ENCODE measurements around the gene WAPL.
"Not testable (repeated sequence)": the region's sequence is repeated elsewhere in the genome, so short reads cannot be mapped to it uniquely, and the experiment has no call there.

The WAPL gene, protein sequence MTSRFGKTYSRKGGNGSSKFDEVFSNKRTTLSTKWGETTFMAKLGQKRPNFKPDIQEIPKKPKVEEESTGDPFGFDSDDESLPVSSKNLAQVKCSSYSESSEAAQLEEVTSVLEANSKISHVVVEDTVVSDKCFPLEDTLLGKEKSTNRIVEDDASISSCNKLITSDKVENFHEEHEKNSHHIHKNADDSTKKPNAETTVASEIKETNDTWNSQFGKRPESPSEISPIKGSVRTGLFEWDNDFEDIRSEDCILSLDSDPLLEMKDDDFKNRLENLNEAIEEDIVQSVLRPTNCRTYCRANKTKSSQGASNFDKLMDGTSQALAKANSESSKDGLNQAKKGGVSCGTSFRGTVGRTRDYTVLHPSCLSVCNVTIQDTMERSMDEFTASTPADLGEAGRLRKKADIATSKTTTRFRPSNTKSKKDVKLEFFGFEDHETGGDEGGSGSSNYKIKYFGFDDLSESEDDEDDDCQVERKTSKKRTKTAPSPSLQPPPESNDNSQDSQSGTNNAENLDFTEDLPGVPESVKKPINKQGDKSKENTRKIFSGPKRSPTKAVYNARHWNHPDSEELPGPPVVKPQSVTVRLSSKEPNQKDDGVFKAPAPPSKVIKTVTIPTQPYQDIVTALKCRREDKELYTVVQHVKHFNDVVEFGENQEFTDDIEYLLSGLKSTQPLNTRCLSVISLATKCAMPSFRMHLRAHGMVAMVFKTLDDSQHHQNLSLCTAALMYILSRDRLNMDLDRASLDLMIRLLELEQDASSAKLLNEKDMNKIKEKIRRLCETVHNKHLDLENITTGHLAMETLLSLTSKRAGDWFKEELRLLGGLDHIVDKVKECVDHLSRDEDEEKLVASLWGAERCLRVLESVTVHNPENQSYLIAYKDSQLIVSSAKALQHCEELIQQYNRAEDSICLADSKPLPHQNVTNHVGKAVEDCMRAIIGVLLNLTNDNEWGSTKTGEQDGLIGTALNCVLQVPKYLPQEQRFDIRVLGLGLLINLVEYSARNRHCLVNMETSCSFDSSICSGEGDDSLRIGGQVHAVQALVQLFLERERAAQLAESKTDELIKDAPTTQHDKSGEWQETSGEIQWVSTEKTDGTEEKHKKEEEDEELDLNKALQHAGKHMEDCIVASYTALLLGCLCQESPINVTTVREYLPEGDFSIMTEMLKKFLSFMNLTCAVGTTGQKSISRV (N-terminal part only)

DNA sequence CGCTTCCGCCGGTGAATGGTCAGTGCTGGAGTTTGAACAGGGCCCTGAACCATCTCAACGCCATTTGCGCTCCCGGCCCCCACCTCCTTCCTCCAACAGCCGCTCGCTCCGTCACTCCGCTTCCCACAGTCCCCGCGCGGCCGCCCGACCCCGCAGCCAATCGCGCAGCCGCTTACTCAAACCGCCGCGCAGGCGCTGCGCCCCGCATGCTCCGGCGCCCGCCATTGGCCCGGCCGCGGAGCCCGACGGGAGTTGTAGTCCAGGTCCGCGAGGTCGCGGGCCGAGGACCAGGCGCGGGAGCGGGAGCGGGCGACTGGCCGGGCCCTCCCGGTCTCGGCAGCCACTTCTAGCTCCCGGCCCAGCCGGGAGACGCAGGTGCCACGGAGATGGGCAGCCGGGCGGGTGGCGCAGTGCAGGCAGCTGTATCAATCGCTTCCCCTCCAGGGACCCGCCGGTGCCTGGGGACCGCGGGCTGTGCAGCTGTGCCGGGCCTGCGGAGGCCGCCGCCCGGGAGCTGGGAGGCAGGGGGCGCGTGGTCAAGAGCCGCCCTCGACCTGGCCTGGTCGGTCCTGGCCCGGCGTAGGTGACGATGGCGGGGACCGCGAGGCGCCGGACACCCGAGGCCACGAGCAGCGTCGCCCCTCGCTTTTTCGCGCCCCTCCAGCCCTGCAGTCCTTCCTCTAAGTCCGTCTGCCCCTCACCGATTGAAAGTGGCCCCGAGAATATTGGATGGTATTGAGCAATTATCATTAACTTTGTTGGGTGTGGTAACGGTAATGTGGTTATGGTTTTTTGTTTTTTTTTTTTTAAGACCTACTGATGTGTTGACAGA lies at the start of gene WAPL:
Gene WAPL (minus strand): TSS at position 115 of the 832 bp plus-strand sequence. CDS start 3,723 bp downstream, outside the sequence.
- peak; percentile 97 for DNase-seq

DNA sequence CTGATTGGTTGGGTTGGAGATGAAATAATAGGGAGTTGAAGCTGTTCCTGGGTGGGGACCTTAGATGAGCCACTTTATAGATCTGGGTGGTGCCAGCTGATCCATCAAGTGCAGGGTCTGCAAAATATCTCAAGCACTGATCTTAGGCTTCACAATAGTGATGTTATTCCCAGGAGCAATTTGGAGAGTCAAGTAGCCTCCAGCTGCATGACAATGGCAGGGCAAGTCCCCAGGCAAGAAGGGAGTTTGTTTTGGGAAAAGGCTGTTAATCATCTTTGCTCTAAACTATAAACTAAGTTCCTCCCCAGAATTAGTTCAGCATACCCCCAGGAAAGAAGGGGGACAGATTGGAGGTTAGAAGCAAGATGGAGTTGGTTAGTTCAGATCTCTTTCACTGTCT lies 47.7 kb upstream of the WAPL start:
- no peak for DNase-seq

DNA sequence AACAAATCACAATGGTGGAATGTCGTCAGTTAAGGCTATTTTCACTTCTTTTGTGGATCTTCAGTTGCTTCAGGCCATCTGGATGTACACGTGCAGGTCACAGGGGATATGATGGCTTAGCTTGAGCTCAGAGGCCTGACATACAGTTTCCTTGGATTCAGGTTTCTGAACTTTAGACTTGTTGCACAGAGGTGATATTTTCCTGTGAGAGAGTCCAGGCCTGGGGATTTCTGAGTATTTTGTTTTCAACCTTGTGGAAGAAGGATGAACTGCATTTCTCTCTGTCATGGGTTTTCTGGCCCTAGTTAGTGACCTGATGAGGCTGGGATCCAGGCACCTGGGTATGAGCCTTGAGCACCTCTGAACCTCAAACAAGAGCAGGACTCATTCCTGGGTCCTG lies 44.9 kb upstream of the WAPL start:
- DNase-seq = not testable (repeated sequence)

DNA sequence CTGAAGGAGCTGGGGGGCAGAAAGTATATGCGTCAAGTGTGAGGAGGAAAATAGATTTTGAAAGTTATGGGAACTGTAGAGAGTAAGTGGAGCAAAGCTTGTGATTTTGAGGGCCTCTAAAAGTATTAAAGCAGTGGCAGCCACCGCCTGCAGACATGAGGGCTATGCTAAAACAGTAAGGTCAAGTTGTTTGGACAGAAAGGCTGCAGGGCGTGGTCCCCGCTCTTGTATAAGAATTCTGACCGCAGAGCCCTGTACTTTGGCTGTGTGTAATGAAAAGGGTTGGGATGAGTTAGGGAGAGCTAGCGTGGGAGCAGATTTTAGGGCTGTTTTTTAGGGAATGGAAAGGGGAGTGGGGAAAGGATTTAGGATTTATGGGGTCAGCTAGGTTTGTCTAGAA lies 41.7 kb upstream of the WAPL start:
- DNase-seq = not testable (repeated sequence)

DNA sequence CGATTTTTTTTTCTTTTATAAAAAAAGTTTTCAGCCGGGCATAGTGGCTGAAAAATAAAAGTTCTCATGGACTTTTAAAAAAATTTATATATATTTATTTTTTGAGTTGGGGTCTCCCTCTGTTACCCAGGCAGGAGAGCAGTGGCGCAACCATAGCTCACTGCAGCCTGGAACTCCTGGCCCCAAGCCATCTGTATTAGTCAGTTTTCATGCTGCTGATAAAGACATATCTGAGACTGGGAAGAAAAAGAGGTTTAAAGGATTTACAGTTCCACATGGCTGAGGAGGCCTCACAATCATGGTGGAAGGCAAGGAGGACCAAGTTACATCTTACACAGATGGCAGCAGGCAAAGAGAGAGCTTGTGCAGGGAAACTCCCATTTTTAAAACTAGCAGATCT lies 37.1 kb upstream of the WAPL start:
- not testable (repeated sequence) for DNase-seq

DNA sequence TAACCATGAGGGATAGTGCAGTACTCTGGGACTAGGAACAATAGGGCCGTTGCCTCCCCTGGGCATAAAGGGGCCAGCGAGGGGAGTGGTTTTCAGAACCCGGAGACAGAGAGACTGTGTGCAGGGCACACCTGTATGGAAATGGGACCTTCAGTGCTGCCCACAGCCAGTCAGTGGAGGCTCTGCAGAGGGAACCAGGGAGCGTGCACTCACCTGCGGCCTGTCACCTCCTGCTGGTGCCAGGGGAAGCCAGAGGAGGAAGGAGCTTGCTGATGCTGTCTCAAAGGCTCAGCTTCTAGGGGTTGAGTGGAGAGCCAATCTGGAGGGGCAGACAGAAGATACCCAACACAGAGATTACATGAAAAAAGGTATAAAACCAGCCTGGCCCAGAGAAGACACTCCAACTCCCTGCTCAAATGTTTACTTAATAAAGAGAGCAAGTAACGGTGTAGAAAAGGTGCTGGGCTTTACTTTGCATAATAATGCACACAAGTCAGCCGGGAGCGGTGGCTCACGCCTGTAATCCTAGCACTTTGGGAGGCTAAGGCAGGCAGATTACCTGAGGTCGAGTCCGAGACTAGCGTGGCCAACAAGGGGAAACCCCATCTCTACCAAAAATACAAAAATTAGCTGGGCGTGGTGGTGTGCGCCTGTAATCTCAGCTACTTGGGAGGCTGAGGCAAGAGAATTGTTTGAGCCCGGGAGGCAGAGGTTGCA lies 35.5 kb upstream of the WAPL start:
- no peak for DNase-seq

DNA sequence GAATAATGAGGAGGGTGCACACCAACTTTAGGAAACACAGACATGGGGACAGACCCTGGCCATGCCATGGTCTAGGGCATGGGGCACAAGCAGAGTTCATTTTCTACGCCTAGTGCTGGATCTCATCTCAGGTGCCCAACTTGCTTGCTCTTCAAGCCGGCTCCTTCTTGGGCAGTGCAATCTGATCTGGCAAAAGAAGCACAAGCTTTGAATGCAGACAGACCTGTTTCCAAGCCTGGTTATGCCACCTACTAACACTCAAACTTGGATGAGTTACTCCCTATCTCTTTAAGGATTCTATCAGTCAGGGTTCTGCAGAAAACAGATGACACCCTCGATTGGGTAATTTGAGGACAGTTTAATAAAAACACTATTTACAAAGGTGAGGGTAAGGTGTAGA lies 34.9 kb upstream of the WAPL start:
- DNase-seq = no peak

DNA sequence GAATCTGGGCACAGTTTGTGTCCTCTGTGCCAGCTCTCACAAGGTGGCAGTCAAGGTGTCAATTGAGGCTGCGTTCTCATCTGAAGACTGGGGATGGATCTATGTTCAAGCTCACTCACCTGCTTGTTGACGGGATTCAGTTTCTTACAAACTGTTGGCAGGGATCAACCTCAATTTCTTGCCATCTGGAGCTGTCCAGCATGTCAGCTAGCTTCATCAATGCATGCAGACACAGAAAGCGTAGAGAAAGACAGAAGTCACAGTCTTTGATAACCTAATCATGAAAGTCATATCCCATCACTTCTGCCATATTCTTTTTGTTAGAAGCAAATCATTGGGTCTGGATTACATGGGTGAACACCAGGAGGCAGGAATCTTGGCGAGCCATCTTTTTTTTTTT lies 32.0 kb upstream of the WAPL start:
- DNase-seq = no peak

DNA sequence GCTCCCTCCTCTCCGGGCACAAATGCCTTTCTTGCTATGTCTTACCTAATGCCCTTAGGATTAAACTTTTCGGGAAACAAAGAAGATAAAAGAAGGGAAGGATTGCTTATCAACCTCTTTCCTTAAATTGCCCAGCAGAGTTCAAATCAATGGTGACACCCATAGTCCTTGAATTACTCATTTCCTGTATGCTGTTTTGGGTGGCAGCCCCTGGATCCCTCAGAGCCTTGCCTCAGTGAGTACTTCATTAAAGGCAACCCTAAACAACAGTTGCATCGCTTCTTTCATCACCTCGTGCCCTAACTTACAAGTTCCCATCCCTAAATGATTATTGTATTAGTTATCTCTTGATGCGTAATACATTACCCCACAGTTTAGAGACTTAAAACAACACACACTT lies 31.6 kb upstream of the WAPL start:
- DNase-seq = no peak

DNA sequence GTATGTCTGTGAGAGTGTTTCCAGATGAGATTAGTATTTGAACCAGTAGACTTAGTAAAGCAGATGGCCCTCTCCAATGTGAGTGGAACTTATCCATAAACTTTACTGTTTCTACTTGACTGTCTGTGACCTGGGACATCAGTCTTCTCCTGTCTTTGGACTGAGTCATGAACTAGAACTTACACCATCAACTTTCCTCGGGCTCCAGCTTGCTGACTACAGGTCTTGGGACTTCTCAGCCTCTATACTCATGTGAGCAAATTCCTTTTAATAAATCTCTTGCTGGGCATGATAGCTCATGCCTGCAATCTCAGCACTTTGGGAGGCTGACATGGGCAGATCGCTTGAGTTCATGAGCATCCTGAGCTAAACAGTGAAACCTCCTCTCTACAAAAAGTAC lies 25.7 kb upstream of the WAPL start:
- no peak for DNase-seq

DNA sequence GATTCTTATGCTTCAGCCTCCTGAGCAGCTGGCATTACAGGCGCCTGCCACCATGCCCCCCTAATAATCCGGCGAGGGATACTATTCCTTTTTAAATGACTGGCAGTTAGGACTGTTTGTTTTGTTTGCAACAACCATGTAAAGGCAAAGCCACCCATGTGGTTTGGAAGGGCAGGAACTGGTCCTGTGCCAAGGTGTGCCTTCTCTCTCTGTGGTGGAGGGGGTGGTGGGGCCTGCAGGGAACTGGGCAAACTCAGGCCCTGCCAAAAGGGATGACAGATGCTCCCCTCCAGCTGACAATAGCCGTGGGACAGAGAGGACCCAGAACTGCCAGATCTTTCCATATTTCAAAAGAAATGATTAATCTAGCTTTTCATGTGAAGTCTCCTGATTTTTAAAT lies 23.5 kb upstream of the WAPL start:
- peak; percentile 37 for DNase-seq

DNA sequence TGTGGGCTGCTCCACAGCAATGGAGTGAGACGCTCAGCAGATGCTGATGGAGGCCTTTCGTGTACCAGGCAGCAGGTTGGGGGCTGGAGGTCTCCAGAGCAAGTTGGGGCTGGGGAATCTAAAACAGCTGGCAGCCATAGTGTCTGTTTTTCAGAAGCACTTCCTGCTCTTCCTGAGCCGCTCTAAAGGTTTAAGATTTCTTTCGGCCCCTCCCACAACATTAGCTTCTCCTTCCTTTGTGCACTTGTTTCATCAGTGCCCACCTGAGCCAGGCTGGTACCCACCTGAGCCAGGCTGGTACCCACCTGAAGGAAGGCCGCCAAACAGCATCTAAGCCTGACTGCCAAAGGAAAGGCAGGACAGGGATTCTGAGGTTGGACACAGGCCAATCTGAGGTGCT lies 18.4 kb upstream of the WAPL start:
- DNase-seq = no peak

DNA sequence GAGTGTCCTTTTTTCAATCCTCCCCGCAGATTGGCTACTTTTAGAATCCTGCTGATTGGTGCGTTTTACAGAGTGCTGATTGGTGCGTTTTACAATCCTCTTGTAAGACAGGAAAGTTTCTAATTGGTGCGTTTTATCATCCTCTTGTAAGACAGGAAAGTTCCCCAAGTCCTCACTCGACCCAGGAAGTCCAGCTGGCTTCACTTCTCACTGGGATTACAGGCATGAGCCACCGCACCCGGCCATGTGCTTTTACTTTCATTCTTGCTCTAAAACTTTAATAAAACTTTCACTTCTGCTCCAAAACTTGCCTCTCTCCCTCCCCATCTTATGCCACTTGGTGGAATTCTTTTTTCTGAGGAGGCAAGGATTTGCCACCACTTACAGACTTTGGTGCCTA lies 17.0 kb upstream of the WAPL start:
- DNase-seq = no peak

DNA sequence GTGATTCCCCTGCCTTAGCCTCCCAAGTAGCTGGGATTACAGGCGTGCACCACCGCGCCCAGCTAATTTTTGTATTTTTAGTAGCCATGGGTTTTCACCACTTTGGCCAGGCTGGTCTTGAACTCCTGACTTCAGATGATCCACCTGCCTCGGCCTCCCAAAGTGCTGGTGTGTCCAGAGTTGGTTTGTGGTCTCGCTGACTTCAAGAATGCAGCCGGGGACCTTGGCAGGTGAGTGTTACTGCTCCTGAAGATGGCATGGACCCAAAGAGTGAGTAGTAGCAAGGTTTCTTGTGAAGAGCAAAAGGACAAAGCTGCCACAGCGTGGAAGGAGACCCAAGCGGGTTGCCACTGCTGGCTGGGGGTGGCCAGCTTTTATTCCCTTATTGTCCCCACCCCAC lies 16.4 kb upstream of the WAPL start:
- not testable (repeated sequence) for DNase-seq

DNA sequence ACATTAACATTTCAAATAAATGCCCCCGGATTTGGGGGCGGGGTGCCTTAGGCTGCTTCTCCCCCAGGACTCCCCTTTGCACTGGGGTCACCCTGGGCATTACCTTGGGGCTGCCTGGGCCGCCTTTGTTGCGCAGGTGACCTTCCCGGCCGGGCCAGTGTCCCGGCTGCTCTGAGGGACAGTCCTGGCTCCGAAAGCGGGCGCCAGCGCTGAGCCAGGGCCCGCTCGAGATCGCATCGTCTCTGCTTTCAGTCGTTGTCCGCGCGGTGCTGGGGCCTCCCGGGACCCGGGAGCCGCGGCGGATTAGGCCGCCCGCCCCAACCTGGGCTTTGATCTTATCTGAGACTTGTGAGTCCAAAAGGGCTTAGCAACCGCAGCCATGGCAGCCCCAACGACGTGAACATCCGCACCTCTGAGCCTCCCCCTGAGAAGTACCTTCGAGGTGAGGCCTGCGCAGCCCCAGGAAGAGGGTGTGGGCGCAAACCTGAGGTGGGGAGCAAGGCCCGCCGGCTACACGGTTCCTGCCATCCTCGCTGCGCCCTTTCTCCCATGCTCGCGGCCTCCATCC lies 14.8 kb upstream of the WAPL start:
- DNase-seq = no peak

DNA sequence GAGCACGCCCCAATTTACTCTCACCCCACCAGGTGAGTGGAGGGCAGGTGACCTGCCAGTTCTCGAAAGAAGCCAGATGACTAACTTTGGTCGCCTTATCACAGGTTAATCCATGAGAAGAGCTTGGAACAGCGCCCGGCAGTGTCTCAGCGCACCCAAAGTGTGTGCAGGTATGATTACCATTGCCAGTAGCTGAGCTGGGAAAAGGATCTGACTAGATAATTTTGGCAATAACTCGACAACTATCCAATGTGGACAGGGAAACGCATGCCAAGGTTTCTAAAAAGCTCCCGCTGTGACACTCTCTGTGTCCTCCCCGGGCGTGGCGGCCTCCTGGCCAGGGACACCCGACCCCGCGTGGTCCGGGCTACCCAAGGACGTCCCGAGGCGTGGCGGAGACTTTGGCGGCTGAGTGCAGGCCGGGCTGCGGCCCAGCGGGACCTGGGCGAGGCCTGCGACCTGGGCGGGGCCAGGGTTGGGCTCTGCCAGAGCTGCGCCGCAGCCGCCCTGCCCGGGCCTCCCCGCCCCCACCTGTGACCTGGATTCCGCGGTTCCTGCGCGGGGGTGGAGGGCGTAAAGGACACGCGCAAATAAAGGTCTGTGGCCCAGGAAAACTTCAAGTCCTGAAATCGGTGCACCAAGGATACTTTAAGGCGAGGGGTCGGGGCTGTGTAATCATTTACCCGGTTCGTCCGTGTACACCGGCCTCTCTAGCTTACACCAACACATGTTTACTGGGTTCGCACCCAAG lies 13.7 kb upstream of the WAPL start:
- DNase-seq = peak; percentile 67

DNA sequence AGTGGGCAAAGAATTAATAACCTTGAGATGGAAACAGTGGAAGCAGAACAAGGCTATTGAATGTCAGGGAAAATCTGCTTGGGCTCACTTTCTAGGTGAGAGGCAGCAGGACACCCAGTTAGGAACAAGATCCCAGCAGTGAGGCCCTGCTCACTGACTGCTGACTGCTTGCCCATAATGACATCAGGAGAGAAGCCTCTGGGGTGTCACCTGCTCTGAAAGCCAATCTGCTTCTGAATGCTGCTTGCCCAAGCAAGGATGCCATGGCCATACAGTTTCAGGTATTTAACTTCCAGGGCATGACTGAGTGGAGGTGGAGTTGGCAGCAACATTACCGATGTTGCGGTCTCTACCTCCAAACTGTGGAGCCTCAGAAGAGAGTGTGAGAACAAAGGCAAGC lies 11.7 kb upstream of the WAPL start:
- no peak for DNase-seq

DNA sequence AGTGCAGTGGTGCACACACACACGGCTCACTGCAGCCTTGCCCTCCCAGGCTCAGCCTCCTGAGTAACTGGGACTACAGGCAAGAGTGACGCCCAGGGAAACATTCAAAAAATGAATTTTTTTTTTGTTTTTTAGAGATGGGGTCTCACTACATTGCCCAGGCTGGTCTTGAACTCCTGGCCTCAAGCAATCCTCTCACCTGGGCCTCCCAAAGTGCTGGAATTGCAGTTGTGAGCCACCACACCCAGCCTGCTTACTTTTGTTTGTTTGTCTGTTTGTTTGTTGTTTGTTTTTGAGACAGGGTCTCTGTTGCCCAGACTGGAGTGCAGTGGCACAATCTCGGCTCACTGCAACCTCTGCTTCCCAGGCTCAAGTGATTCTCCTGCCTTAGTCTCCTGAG lies 7.1 kb upstream of the WAPL start:
- not testable (repeated sequence) for DNase-seq

DNA sequence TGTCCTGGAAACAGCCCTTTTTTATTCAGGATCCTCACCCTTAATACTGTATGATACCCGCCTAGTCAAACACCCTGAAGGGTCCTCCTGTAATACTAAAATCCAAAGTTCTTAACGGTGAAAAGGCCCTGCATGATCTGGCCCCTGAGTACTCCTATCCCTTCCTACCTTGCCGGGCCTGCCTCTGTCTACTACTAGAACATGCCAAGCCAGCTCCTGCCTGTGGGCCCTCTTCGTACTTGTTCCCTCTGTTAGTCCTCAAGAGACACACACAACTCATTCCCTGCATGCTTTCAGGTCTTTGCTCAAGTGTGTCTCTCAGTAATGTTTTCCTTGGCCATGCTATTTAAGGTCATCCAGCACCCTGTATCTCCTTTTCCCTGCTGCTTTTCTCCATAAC lies 5.0 kb upstream of the WAPL start:
- no peak for DNase-seq

DNA sequence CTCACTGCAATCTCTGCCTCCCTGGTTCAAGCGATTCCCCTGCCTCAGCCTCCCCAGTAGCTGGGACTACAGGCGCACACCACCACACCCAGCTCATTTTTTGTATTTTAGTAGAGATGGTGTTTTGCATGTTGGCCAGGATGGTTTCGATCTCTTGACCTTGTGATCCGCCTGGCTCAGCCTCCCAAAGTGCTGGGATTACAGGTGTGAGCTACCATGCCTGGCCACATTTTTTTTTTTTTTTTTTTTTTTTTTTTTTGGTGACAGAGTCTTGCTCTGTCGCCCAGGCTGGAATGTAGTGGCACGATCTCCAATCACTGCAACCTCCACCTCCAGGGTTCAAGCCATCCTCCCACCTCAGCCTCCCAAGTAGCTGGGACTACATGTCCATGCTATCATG lies 4.1 kb upstream of the WAPL start:
- not testable (repeated sequence) for DNase-seq

Measured in femur (tissue), 1 donor.